HG02885 (cell line): ENCODE results near the gene FMN1.

Experiments
- ATAC-seq: cut with Tn5 transposase; IDR thresholded peaks from one replicate; pipeline ENCODE4 v1.9.1; 2021; ENCODE audit warnings: mild to moderate bottlenecking; ENCODE audit not compliant: unreplicated experiment, poor library complexity

FMN1 gene

DNA sequence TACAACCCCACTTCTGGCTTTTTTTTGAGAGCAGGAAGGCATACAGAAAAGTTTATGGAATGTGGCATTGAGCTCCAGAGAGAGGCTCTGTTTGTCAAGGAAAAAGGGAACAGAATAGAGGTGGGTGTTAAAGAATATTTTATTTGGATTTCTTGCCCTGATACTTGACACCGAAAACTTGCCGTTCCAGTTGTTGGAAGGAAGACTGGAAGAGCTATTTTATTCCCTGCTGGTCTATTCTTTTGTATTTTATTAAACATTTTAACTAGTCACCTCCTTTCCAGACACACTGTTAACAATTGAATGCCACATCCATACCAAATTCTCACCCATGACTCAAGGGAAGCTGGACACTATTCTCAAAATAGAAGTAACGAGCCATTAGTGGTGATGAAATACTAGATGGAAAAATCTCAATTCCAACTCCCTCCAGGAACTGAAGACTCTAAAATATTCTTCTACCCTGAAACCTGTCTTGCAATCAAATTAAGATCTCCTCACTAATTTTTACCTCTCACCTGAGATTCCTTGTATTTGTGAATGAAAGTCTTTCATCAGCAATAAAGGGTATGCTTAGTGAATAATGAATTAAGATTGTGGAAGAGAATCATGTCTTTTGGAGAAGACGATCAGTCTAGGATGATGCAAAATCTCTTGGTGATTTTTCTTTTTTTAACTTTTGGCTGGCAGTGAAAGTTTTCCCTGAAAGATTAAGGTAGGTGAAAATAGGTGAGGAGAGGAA is 448.2 kb downstream of the FMN1 start:
- no peak for ATAC-seq

- ATAC-seq = no peak
Observed at GRCh38 chr15:32743411-32744140, 450.9 kb downstream of the FMN1 start.

- no peak for ATAC-seq
Observed at GRCh38 chr15:32739522-32740063, 454.9 kb downstream of the FMN1 start.

DNA sequence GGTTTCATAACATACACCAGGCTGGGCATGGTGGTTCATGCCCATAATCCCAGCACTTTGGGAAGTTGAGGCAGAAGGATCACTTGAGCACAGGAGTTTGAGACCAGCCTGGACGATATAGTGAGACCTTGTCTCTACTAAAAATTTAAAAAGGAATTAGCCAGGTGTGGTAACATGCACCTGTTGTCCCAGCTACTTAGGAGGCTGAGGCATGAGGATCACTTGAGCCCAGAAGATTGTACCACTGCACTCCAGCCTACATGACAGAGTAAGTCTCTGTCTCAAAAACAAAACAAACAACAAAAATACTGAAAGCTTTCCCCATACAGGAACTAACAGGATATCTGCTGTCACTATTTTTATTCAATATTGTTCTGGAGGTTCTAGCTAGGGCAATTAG is 455.8 kb downstream of the FMN1 start:
- ATAC-seq = no peak

GRCh38 chr15:32737304-32737703 is 457.2 kb downstream of the FMN1 start:
- ATAC-seq = no peak

GRCh38 chr15:32736701-32737061 is 457.8 kb downstream of the FMN1 start:
- ATAC-seq = no peak

GRCh38 chr15:32735989-32736700 is 458.4 kb downstream of the FMN1 start:
- no peak for ATAC-seq

DNA sequence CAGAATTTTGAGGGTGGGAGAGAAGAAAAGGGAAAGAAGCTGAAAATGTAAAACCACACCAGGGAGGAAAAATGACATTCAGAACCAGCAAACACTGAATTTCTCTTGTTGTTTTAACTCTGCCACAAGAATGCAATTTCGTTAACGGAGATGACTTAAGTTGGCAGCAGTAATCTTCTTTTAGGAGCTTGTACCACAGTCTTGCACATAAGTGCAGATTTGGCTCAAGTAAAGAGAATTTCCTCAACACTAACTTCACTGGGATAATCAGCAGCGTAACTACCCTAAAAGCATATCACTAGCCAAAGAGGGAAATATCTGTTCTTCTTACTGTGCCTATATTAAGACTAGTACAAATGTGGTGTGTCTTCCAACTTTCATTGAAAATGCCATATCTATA is 461.2 kb downstream of the FMN1 start:
- ATAC-seq = no peak

GRCh38 chr15:32732574-32733157 is 461.8 kb downstream of the FMN1 start:
- ATAC-seq = no peak

GRCh38 chr15:32730677-32731654 is 463.5 kb downstream of the FMN1 start:
- ATAC-seq = no peak

- ATAC-seq = no peak
Observed at GRCh38 chr15:32729700-32730395, 464.7 kb downstream of the FMN1 start.

GRCh38 chr15:32723171-32723948 is 471.2 kb downstream of the FMN1 start:
- peak; percentile 92 for ATAC-seq

DNA sequence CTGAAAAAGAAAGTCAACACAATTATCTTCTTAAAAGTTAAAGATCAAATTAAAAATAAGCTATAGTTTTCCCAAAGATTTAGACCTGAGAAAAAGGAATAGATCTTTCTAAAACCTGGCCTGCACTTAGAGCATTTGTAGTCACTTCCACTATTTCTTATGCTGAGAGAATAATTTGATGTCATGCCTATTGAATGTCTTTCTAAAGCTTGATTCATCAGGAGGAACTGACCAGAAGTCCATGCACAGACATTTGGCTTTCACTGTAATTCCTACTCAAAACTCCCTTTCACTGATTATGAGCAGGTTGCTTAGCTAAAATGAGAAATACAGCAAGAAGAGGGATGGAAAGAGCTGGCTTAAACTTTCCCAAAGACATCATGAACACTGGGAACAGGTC is 472.4 kb downstream of the FMN1 start:
- no peak for ATAC-seq

DNA sequence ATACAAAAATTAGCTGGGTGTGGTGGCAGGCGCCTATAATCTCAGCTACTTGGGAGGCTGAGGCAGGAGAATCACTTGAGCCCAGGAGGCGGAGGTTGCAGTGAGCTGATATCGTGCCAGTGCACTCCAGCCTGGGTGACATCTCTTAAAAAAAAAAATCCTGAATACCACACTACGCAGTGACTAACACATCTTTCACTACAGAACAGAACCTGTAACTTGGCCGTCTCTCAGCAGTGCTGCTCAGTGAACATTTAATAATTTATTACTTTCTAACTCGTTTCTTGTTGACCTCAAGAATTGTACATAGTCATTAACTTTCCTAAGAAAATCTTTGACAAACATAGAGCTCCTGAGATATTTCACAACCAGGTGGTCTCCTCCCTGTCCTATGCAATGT is 472.9 kb downstream of the FMN1 start:
- ATAC-seq = no peak

- no peak for ATAC-seq
Observed at GRCh38 chr15:32718821-32719716, 475.4 kb downstream of the FMN1 start.

- ATAC-seq = no peak
Observed at GRCh38 chr15:32718227-32718820, 476.2 kb downstream of the FMN1 start.
